SH-SY5Y (cell line): ENCODE data around the gene NTM.

Source experiments
- GATA2 ChIP-seq: IDR thresholded peaks from 2 replicates; pipeline ENCODE4 v1.6.1; 2011; ENCODE audit warnings: mild to moderate bottlenecking, low read depth, low read length
- GATA3 ChIP-seq: IDR thresholded peaks from 2 replicates; pipeline ENCODE4 v1.6.1; 2011; ENCODE audit warnings: low read depth, mild to moderate bottlenecking, low read length, moderate library complexity

GRCh38 chr11:131468565-131468964 lies 98.2 kb downstream of the NTM start:
- TF ChIP-seq GATA2 (no peak), GATA3 (no peak)
